ENCODE measurements around the gene KCTD5. TPM values are rescaled to one million over a fixed set of nuclear protein-coding genes. Genes with fewer than 3 reads are reported as not detected.

KCTD5 gene
- total RNA-seq, 2 donors from 2014 or later = 24.1 to 55.0 TPM

DNA sequence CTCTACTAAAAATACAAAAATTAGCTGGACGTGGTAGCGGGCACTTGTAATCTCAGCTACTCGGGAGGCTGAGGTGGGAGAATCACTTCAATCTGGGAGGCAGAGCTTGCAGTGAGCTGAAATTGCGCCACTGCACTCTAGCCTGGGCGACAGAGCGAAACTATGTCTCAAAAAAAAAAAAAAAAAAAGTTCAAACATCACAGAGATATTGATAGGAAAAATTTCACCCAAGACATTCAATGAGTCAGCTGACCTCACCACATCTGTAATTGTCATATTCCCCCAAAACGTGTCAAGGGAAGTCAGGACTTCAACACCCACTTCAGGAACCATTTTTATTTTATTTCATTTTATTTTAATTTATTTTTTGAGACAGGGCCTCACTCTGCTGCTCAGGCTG lies 45.7 kb downstream of the KCTD5 start:
- DNase-seq (ENCODE audit: low spot score) = no peak
- Histone ChIP-seq H3K4me3 (no peak overlapping the region), H3K4me1 (replicated peaks) (no peaks in the 10 kb centered on the region), H3K36me3 (no peaks in the 10 kb centered on the region), H3K9me3 (no peaks in the 10 kb centered on the region), H3K27me3 (replicated peaks; ENCODE audit: insufficient read depth) (no peaks in the 10 kb centered on the region), H3K27ac (no peak overlapping the region)
- TF ChIP-seq, protein P1, sequence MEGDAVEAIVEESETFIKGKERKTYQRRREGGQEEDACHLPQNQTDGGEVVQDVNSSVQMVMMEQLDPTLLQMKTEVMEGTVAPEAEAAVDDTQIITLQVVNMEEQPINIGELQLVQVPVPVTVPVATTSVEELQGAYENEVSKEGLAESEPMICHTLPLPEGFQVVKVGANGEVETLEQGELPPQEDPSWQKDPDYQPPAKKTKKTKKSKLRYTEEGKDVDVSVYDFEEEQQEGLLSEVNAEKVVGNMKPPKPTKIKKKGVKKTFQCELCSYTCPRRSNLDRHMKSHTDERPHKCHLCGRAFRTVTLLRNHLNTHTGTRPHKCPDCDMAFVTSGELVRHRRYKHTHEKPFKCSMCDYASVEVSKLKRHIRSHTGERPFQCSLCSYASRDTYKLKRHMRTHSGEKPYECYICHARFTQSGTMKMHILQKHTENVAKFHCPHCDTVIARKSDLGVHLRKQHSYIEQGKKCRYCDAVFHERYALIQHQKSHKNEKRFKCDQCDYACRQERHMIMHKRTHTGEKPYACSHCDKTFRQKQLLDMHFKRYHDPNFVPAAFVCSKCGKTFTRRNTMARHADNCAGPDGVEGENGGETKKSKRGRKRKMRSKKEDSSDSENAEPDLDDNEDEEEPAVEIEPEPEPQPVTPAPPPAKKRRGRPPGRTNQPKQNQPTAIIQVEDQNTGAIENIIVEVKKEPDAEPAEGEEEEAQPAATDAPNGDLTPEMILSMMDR (IDR thresholded peaks at IDR 0.05) = no peak
- TF ChIP-seq POLR2A (IDR thresholded peaks at IDR 0.05) = no peak
- intact Hi-C loops (cut with DNase I) = no loop called here
- WGBS = 89% methylated on average over 7 of the region's 7 CpGs

DNA sequence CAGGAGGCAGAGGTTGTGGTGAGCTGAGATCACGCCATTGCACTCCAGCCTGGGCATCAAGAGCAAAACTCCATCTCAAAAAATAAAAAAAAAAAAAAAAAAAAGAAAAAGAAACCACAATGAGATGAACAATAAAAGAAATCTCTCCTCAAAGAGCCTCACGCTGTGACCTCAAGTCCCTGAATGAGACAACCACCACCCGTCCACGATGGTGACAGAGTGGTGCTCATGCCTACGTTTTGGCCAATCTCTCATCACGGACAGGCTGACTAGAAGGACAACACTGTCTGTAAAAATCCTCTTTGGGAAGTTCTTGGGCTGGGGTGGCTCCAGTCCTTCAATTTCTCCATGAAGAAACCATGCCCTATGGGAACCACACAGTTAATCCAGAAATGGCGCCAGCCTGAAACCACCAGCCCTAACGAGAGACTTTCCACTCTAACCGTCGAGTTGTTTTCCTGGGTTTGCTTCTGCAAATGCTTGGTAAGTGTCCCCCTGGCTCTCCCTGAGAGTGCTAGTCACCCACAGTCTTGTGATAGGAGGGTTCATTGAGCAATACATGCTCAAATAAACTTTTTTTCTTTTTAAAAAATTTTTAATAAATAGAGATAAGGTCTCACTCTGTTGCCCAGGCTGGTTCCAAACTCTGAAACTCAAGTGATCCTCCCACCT lies 52.7 kb downstream of the KCTD5 start:
- WGBS = 83% methylated on average over 10 of the region's 10 CpGs
- H3K27me3 ChIP-seq (replicated peaks; ENCODE audit: insufficient read depth) = no peaks in the 10 kb centered on the region
- TF ChIP-seq, protein P1 (IDR thresholded peaks at IDR 0.05) = no peak
- no peak for TF ChIP-seq POLR2AphosphoS5 (IDR thresholded peaks at IDR 0.05)
- no peak for TF ChIP-seq POLR2A (IDR thresholded peaks at IDR 0.05)
- DNase-seq (ENCODE audit: low spot score) = no peak
- no peaks in the 10 kb centered on the region for H3K9me3 ChIP-seq
- H3K4me1 ChIP-seq (replicated peaks) = no peaks in the 10 kb centered on the region
- intact Hi-C loops (cut with DNase I) = no loop called here
- H3K27ac ChIP-seq = no peak overlapping the region
- no peaks in the 10 kb centered on the region for H3K36me3 ChIP-seq
- no peak overlapping the region for H3K4me3 ChIP-seq

DNA sequence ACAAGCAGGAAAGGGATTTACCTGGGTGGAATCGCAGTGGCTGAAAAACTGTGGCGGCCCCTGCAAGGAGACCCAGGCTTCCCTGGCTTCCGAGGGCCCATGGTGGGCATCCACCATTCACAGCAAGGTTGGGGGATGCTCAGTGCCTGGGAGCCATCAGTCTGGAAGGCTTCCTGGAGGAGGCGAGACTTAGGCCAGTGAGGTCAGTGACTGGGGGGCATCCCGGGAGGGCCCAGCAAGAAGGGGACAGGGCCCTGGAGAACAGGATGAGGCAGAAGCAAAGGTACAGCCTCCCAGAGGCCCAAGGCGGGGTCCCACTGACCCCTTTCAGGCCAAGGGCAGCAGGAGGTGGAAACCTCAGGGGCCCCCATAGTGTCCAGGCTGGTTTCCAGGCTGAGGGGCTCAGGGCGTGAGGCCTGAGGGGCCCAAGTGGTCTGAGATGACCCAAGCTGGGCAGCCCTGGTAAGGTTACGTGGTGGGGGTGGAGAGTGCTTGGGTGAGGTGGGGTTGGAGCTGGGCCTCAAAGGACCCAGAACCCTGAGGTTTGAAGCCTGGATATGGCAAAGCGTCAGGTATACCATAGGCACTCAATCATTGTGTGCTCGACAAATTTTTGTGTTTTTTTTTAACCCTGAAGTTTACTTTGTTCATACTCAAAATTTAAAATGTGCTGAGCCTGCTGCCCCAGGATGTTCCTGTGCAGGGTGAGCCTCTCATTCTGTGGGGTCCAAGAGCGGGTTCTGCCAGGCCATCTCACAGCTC lies 54.3 kb downstream of the KCTD5 start:
- no peak overlapping the region for H3K27ac ChIP-seq
- H3K9me3 ChIP-seq = no peaks in the 10 kb centered on the region
- H3K36me3 ChIP-seq = no peaks in the 10 kb centered on the region
- intact Hi-C loops (cut with DNase I) = no loop called here
- H3K27me3 ChIP-seq (replicated peaks; ENCODE audit: insufficient read depth) = no peaks in the 10 kb centered on the region
- no peak for DNase-seq (ENCODE audit: low spot score)
- TF ChIP-seq POLR2AphosphoS5 (IDR thresholded peaks at IDR 0.05) = no peak
- TF ChIP-seq POLR2A (IDR thresholded peaks at IDR 0.05) = no peak
- TF ChIP-seq, protein P1 (IDR thresholded peaks at IDR 0.05) = no peak
- no peak overlapping the region for H3K4me3 ChIP-seq
- 85% methylated on average over 11 of the region's 11 CpGs for WGBS
- H3K4me1 ChIP-seq (replicated peaks) = no peaks in the 10 kb centered on the region

DNA sequence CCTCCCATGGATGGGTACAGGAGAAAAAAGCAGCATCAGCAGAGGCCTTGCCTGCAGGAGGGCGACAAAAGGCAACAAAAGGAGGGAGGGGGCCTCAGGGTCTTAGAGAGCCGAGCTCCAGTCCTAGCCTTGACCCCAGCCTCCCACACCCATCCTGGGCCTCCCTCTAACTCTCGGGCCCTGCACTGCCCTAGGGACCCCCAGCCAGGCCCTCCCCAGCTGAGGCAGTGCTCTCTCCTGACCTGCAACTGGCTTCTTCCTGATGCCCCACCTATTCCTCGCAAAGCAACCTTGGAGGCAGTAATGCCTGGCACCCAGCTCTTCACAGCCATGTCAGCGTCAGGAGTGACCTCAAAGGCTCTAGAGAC lies 54.9 kb downstream of the KCTD5 start:
- Histone ChIP-seq H3K4me3 (no peak overlapping the region), H3K36me3 (no peaks in the 10 kb centered on the region), H3K27me3 (replicated peaks; ENCODE audit: insufficient read depth) (no peaks in the 10 kb centered on the region), H3K9me3 (no peaks in the 10 kb centered on the region), H3K27ac (no peak overlapping the region), H3K4me1 (replicated peaks) (no peaks in the 10 kb centered on the region)
- WGBS = 77% methylated on average over 5 of the region's 5 CpGs
- TF ChIP-seq, protein P1 (IDR thresholded peaks at IDR 0.05) = no peak
- TF ChIP-seq POLR2A (IDR thresholded peaks at IDR 0.05) (no peak), POLR2AphosphoS5 (IDR thresholded peaks at IDR 0.05) (no peak)
- no peak for DNase-seq (ENCODE audit: low spot score)
- intact Hi-C loops (cut with DNase I) = no loop called here

Measured in prostate gland (tissue), 2 donors.